LNCaP clone FGC (cell line): ENCODE measurements around the gene NMNAT3.

Source experiments
- DNase-seq: peaks from one replicate; pipeline ENCODE4 v3.0.0-alpha.2; 2011; ENCODE audit warnings: low read depth
- H3K4me3 ChIP-seq: 2 replicates; pipeline ENCODE4 v1.5.1; 2011; ENCODE audit warnings: mild to moderate bottlenecking, low read depth, low read length, control low read depth
- TF ChIP-seq, protein P1 (sequence below): IDR thresholded peaks from 2 replicates; pipeline ENCODE4 v1.5.1; 2012; ENCODE audit warnings: mild to moderate bottlenecking; ENCODE audit not compliant: control insufficient read depth, insufficient read depth; ENCODE audit errors: extremely low read depth

The NMNAT3 gene

DNA sequence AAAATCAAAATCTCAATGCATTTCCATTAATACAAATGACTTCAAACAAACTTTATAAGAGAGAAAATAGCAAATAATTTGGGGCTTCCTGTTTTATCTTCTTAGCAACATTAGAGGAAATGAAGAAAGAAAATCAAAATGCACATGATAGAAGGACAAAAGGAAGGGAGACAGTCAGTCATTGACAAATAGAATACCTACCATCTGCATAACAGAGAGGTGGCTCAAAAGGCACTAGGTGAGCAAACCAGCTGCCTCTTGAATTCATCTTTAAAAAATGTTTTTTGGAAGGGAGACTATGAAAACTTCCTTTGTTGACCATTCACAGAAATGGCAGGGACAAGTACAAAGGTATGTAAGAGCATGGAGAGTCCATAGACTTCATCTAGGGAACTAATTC lies 9.4 kb downstream of the NMNAT3 start:
- DNase-seq, result no peak
- TF ChIP-seq, protein P1, sequence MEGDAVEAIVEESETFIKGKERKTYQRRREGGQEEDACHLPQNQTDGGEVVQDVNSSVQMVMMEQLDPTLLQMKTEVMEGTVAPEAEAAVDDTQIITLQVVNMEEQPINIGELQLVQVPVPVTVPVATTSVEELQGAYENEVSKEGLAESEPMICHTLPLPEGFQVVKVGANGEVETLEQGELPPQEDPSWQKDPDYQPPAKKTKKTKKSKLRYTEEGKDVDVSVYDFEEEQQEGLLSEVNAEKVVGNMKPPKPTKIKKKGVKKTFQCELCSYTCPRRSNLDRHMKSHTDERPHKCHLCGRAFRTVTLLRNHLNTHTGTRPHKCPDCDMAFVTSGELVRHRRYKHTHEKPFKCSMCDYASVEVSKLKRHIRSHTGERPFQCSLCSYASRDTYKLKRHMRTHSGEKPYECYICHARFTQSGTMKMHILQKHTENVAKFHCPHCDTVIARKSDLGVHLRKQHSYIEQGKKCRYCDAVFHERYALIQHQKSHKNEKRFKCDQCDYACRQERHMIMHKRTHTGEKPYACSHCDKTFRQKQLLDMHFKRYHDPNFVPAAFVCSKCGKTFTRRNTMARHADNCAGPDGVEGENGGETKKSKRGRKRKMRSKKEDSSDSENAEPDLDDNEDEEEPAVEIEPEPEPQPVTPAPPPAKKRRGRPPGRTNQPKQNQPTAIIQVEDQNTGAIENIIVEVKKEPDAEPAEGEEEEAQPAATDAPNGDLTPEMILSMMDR, result no peak
- H3K4me3 ChIP-seq, result no peak overlapping the region

DNA sequence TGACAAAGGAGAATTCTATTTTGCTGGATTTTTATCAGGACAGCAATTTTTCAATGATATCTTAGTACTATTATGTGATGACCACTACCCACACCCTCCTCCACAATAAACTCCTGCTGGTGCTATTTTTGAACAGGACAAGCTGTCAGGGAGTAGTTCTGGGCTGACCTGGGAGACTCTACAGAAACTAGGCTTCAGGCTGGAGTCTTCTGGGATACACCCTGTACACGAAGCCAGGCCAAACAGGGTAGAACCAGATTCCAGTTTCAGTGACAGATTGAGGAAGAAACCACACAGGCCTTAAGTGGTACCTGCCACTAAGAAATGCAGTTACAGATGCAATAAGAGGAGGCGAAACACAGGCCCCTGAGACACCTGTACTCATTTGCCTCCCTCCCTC lies 12.8 kb downstream of the NMNAT3 start:
- TF ChIP-seq, protein P1, result no peak
- no peak for DNase-seq
- no peak overlapping the region for H3K4me3 ChIP-seq

DNA sequence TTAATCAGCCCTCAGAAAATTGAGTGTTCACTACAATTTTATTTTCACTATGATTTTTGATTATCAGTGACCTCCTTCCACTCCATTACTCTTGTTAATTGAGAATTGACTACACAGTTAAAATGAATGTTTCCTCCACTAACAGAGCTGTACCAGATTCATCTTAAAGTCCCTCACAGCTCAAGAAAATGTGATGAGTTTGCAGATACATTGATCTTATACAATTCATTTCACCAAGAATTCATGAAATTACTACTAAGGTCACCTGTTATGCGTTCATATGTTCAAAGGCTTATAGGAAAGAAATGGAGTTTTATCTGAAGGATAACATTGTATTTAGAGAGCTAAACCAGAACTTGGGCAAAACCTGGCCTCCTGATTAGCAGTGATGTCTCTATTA lies 17.5 kb downstream of the NMNAT3 start:
- TF ChIP-seq, protein P1, result no peak
- no peak overlapping the region for H3K4me3 ChIP-seq
- DNase-seq, result no peak

- TF ChIP-seq, protein P1, result no peak
- H3K4me3 ChIP-seq, result no peak overlapping the region
- no peak for DNase-seq
Measured at GRCh38 chr3:139659511-139659910, 18.3 kb downstream of the NMNAT3 start.

GRCh38 chr3:139657936-139658335 lies 19.8 kb downstream of the NMNAT3 start:
- TF ChIP-seq, protein P1, result no peak
- no peak overlapping the region for H3K4me3 ChIP-seq
- DNase-seq, result no peak

DNA sequence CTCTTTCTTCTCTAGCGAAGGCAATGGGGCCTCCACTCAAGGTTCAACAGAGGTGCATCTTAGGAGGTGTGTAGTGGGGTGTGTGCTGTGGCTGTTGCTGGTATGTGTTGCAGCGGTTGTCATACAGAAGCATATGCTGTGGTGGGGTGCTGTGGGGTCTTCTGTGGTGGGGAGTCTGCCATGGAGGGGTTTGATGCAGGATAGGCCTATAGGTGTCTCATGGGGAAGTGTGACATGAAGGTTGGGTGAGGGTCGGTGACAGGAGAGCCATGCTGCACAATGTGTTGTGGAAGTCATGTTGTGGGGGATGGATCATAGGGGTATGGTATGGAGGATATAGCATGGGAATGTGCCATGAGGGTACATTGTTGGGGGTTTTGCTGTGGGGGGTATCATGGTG lies 20.3 kb downstream of the NMNAT3 start:
- DNase-seq, result no peak
- no peak overlapping the region for H3K4me3 ChIP-seq
- TF ChIP-seq, protein P1, result no peak

DNA sequence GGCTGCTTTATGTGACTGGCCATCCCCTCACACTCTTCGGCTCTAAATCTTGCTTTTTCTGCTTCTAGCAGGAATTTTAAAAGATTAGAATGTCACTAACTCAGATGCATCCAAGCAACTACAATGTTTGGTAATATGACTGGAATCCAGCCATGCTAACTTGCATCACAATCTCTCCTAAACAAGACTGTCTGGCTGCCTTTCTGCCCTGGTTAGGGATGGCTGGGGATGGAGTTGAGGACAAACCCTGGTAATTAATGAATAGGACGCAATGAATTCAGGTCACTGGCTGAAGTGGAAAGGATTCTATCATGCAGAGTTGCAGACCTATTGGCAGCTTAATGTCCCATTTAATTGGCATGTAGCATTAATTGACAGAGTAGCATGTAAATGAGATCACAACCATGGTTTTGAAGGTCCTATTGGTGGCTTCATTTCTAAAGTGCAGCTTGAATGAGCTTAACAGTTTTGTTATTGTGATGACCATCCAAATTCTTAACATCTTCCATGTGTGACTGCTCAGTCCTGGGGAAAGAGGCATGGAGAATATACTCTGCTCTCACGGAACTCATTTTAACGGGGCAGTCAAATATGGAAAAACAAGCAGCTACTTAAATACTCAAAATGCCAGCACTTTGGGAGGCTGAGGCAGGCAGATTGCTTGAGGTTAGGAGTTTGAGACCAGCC lies 21.7 kb downstream of the NMNAT3 start:
- DNase-seq, result no peak
- no peak overlapping the region for H3K4me3 ChIP-seq
- TF ChIP-seq, protein P1, result no peak
